ENCODE data around the gene BRD9.
"Not testable (repeated sequence)": the region's sequence is repeated elsewhere in the genome, so short reads cannot be mapped to it uniquely, and the experiment has no call there.

The BRD9 gene

DNA sequence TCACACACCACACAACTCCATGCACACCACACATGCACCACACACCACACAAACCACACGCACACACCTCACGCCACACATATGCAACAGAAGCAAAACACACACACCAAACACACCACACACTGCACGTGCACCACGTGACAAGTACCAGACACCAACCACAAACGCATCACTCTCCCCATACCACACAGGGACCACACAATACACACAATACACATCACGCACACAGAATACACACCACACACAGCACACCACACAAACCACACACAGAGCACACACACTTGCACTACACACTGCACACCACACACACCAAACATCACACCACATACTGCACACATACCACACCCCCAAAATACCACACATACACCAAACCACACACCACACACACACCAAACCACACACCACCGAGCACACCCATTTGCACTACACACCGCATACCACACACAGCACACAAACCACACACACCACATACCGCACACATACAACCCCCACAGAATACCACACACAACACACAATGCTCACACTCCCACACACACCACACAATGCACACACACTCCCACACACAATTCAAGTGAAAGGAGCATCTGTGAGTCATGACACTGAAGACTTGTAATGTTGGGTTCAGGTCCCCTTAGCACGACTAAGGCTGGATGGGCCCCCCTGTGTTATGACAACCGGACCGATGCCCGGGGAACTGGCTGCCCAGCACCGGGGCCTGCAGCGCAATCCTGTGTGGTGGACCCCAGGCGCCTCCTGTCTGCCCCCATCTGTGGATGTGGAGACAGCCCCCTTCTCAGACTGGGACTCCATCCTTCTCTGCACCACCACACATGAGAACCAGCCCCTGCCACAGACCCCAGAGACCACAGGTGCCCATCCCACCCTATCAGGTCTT is 35.8 kb downstream of the BRD9 start:
- DNase-seq, result no peak

DNA sequence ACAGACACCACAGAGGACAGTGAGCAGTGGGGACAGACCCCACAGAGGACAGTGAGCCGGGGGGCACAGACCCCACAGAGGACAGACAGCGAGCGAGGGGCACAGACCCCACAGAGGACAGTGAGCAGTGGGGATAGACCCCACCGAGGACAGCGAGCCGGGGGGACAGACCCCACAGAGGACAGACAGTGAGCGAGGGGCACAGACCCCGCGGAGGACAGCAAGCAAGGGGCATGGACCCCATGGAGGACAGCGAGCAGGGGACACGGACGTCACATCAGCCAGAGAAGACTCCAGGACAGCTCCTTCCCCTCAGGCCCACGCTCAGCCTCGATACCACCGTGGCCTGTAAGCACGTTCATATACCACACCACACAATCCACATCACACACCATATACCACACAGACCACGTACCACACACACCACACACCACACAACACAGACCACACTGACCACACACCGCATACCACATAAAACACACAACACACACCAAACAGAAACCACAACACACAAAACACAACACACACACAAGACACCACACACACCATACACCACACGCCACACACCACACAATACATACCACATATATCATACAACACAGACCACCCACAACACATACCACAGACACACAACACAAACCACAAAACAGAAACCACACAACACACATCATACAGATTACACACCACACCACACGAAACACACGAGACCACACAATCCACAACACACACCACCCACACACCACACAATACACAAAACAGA is 36.6 kb downstream of the BRD9 start:
- no peak for DNase-seq

GRCh38 chr5:854966-855743 is 37.4 kb downstream of the BRD9 start:
- no peak for DNase-seq

DNA sequence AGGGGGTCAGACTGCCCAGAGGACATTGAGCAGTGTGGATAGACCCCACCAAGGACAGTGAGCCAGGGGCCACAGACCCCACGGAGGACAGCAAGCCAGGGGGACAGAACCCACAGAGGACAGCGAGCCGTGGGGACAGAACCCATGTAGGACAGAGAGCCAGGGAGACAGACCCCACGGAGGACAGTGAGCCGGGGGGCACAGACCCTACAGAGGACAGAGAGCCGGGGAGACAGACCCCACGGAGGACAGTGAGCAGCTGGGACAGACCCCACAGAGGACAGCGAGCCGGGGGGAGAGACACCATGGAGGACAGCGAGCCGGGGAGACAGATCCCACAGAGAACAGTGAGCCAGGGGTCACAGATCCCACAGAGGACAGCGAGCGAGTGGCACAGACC is 38.4 kb downstream of the BRD9 start:
- no peak for DNase-seq

GRCh38 chr5:853416-854090 is 39.0 kb downstream of the BRD9 start:
- not testable (repeated sequence) for DNase-seq

- no peak for DNase-seq
Measured at GRCh38 chr5:852431-853401, 39.9 kb downstream of the BRD9 start.

DNA sequence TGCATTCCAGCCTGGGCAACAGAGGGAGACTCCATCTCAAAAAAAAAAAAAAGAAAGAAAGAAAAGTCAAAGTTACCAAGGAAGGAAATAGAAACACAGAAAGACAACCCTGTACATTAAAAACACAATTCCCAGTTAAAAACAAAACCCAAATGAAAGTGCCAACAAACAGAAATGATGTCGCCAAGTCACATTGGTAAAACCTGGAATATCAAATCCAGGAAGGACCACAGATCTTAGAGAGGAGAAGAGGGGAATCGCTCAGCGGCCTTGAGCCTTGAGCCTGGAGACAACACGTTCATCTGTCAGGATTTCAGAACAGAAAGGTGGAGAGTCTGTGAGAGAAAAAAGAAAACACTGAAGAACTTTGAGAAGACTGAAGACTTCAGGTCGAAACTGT is 40.6 kb downstream of the BRD9 start:
- DNase-seq, result no peak

DNA sequence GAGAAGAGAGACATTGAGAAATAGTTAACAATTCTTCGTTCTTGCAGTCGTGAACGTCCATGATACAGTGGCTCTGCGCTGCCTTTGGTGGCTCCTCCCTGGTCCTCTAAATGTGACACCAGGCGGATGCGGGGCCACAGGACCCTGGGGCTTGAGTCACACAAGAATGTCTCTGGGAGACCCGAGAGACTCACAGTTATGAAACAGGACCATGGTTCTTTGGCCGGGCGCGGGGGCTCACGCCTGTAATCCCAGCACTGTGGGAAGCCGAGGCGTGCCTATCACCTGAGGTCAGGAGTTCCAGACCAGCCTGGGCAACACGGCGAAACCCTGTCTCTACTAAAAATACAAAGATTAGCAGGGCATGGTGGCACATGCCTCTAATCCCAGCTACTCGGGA is 41.0 kb downstream of the BRD9 start:
- no peak for DNase-seq

DNA sequence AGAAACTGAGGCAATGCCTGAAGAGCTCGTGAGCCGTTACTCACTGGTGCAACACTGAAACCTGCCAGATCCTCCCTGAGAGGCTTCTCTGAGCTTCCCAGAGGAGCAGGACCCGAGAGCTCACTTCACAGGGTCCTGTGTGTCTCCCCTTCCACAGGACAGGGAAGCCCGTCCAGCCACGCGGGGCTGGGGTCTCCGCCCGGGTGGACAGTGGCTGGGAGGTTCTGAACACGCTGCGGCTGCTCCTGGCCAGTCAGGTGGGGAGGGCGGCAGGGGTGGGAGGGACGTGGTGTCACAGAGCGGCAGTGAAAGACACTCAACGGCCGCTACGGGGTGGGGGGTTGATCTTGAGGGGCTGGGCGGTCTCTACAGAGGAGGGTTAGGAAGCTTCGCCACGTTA is 41.5 kb downstream of the BRD9 start:
- no peak for DNase-seq

DNA sequence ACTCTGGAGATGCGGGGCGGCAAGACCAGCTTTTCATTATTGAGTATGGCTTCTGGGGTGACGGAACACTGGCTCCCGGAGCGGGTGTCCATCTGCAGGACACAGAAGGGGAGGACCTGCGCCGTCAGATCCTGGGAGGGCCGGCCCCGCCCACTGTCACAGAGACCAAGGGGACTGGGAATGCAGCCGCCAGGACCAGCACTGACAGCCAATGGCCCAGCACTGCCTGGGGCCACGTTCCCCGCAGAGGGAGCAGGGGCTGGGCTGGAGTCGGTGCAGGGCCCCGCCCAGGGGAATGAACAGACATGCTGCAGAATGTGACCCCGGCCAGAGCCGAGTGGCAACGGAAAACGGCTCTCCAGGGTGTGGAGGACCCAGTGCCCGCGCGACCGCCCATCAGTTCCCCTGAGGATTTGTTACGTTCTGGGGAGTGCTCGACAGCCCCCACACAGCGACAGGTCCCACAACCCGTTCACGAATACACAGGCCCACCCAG is 42.0 kb downstream of the BRD9 start, which contains the start of gene ZDHHC11:
TSS of gene ZDHHC11 (minus strand) at position 476 of the 496 bp plus-strand sequence. CDS start at position 92, 384 bp downstream.
- DNase-seq, result no peak

DNA sequence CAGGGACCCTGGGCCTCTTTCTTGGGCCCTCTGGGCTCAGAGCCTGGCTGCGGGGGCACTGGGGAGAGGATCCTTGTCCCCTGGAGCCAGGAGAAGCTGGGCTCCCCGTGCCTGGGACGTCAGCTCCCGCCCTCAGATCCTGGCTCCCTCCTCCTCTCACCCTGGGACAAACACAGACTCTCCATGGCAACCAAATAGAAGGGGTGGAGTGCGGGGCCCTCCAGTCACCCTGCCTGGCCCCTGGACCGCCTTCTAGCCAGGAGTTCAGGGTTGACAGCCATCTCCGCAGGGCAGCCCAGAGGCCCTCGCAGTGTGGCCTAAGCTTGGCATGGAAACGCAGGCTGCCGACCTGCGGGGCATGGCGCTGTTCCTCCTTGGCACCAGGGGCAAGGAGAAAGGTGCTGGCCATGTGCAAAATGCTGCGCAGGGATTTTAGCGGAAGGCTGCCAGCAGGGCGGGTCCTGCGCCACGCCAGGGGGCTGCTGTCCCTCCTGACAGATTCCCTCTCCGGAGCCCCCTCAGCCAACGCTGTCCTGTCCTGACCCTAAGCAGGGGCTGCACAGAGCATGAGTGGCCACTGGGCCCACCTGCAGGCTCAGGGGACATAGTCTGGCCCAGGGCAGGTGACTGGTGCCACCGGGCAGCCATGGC is 42.8 kb downstream of the BRD9 start:
- DNase-seq, result no peak

GRCh38 chr5:848671-849111 is 43.9 kb downstream of the BRD9 start:
- no peak for DNase-seq

DNA sequence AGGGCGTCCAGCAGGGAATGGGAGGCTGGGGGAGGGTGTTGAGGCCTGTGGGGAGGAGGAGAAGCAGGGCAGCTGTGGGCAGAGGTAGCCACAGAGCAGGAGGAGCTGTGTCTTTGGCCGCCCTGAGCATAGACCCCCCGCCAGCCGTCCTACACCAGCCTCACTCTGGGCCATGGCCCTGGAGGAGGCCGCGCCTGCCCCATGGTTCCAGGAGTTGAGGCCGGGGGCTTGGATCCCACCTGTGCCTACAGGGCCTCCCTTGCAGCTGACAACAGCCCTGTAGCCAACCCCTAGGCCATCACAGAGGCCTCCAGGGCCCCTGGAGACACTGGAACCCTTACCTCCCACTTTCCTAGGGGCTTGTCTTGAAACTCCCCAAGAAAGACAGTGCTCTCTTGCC is 44.9 kb downstream of the BRD9 start:
- DNase-seq, result not testable (repeated sequence)

- DNase-seq, result not testable (repeated sequence)
Measured at GRCh38 chr5:847212-847611, 45.4 kb downstream of the BRD9 start.

DNA sequence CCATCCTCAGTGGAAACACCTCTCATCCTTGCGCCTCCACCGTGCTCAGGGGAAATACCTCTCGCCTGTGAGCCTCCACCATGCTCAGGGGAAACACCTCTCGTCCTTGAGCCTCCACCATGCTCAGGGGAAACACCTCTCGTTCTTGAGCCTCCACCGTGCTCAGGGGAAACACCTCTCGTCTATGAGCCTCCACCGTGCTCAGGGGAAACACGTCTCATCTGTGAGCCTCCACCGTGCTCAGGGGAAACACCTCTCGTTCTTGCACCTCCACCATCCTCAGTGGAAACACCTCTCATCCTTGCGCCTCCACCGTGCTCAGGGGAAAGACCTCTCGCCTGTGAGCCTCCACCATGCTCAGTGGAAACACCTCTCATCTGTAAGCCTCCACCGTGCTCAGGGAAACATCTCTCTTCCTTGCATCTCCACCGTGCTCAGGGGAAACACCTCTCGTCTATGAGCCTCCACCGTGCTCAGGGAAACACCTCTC is 46.0 kb downstream of the BRD9 start:
- not testable (repeated sequence) for DNase-seq

DNA sequence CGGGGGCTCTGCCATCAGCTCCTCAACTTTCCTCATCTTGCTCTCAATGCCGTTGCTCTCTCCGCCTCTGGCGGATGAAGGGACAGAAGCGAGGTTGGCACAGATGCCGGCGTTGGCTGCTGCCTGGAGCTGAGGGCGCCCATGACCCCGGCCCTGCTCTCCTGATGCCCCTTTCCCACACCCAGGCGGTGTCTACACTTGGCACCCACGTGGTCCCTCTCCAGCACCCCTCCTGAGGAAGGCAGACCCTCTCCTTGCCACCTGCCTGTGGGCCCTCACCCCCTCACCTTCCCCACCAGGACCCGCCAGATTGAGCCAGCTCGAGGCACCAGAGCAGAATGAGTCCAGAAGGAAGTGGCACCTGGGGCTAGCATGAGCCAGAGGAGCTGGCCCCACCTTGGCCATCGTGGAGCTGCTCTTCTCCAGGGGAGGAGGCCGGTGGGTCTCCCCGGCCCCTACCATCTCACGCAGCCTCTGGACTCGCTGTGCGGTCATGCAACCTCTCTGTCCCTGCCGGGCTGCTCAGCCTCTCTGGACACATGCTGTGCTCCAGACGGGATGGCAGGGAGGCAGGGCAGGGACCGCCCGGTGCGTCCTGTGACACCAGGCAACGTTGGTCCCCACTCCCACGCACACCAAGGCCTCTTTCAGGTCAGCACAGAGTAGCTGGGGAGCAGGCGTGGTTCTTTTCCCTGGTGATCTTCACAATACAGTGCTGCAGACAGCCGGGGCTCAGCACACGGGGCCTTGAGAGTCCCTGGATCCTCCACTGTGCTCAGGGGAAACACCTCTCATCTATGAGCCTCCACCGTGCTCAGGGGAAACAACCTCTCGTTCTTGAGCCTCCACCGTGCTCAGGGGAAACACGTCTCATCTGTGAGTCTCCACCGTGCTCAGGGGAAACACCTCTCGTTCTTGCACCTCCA is 46.7 kb downstream of the BRD9 start:
- not testable (repeated sequence) for DNase-seq

- DNase-seq, result not testable (repeated sequence)
Measured at GRCh38 chr5:845031-845675, 47.4 kb downstream of the BRD9 start.

- DNase-seq, result not testable (repeated sequence)
Measured at GRCh38 chr5:844426-844825, 48.2 kb downstream of the BRD9 start.

DNA sequence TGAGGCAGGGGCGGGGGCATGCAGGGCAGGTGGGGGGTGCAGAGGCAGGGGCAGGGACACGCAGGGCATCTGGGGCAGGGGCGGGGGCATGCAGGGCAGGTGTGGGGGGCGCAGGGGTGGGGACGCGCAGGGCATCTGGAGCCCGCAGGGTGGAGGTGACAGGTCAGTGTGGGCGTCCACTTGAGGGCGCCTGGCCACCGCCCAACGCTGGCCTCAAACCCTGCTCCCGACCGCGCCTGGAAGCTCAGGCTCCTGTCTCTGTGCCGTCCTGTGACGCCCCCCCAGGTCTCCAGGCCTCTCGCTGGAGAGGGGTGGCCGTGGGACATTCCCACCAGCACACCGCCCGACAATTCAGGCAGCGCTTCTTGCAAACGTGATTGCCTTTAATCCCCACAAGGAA is 48.7 kb downstream of the BRD9 start:
- not testable (repeated sequence) for DNase-seq
